ENCODE measurements around the gene SPPL2A.

The SPPL2A gene

GRCh38 chr15:50778086-50778485 lies 12.6 kb upstream of the SPPL2A start:
- DNase-seq (no peak), ATAC-seq (ENCODE audit: insufficient read depth, low read depth) (no peak)
- Histone ChIP-seq H3K36me3 (ENCODE audit: insufficient read depth, low read length) (no peaks in the 10 kb centered on the region), H3K4me1 (ENCODE audit: insufficient read depth, low read length) (peaks cover 4% of the 10 kb centered on the region; the same call in 1 of the 2 replicates), H3K79me2 (ENCODE audit: insufficient read depth, low read length) (no peaks in the 10 kb centered on the region), H3K4me3 (ENCODE audit: low read depth in 1 of 2, low read length in 2 of 2) (no peak overlapping the region), H3K4me2 (ENCODE audit: insufficient read depth, low read length) (no peak overlapping the region), H3K9me3 (ENCODE audit: insufficient read depth, low read length, severe bottlenecking) (no peaks in the 10 kb centered on the region), H4K20me1 (ENCODE audit: insufficient read depth, low read length) (no peaks in the 10 kb centered on the region), H3K9ac (ENCODE audit: low read depth, low read length) (no peak overlapping the region), H3K27me3 (ENCODE audit: insufficient read depth, low read length, poor library complexity) (no peaks in the 10 kb centered on the region), H2AFZ (ENCODE audit: low read depth, low read length) (no peak overlapping the region), H3K27ac (ENCODE audit: low read length) (no peak overlapping the region)
- TF ChIP-seq CTCF (IDR thresholded peaks at IDR 0.05; ENCODE audit: borderline replicate concordance, extremely low read depth, low read length, poor library complexity, severe bottlenecking) (no peak), EZH2 (IDR thresholded peaks at IDR 0.05; ENCODE audit: borderline replicate concordance, low read depth, low read length, severe bottlenecking) (no peak)

- H3K27ac ChIP-seq (ENCODE audit: low read length), result no peak overlapping the region
- TF ChIP-seq CTCF (IDR thresholded peaks at IDR 0.05; ENCODE audit: borderline replicate concordance, extremely low read depth, low read length, poor library complexity, severe bottlenecking), result peak; percentile 8
- TF ChIP-seq EZH2 (IDR thresholded peaks at IDR 0.05; ENCODE audit: borderline replicate concordance, low read depth, low read length, severe bottlenecking), result no peak
- no peak overlapping the region for H3K9ac ChIP-seq (ENCODE audit: low read depth, low read length)
Measured at GRCh38 chr15:50777042-50777441, 11.5 kb upstream of the SPPL2A start.

GRCh38 chr15:50774450-50774849 lies 8.9 kb upstream of the SPPL2A start:
- Histone ChIP-seq H3K4me1 (ENCODE audit: insufficient read depth, low read length) (peaks cover 4% of the 10 kb centered on the region; the same call in 1 of the 2 replicates), H3K4me2 (ENCODE audit: insufficient read depth, low read length) (no peak overlapping the region), H3K4me3 (ENCODE audit: low read depth in 1 of 2, low read length in 2 of 2) (no peak overlapping the region), H3K9ac (ENCODE audit: low read depth, low read length) (no peak overlapping the region), H3K36me3 (ENCODE audit: insufficient read depth, low read length) (no peaks in the 10 kb centered on the region), H3K27ac (ENCODE audit: low read length) (no peak overlapping the region), H3K27me3 (ENCODE audit: insufficient read depth, low read length, poor library complexity) (no peaks in the 10 kb centered on the region), H4K20me1 (ENCODE audit: insufficient read depth, low read length) (no peaks in the 10 kb centered on the region), H3K79me2 (ENCODE audit: insufficient read depth, low read length) (no peaks in the 10 kb centered on the region), H3K9me3 (ENCODE audit: insufficient read depth, low read length, severe bottlenecking) (no peaks in the 10 kb centered on the region), H2AFZ (ENCODE audit: low read depth, low read length) (peak overlapping the region; percentile 62)
- TF ChIP-seq CTCF (IDR thresholded peaks at IDR 0.05; ENCODE audit: borderline replicate concordance, extremely low read depth, low read length, poor library complexity, severe bottlenecking) (no peak), EZH2 (IDR thresholded peaks at IDR 0.05; ENCODE audit: borderline replicate concordance, low read depth, low read length, severe bottlenecking) (no peak)
- 0 out of 3 replicates have a peak, but pooled peaks have one; percentile 35 for ATAC-seq (ENCODE audit: insufficient read depth, low read depth)
- DNase-seq, result no peak

More at GRCh38 chr15:50777042-50777441, 11.5 kb upstream of the SPPL2A start:
- H4K20me1 ChIP-seq (ENCODE audit: insufficient read depth, low read length), result no peaks in the 10 kb centered on the region
- peaks cover 4% of the 10 kb centered on the region; the same call in 1 of the 2 replicates for H3K4me1 ChIP-seq (ENCODE audit: insufficient read depth, low read length)
- no peak for ATAC-seq (ENCODE audit: insufficient read depth, low read depth)
- H2AFZ ChIP-seq (ENCODE audit: low read depth, low read length), result no peak overlapping the region
- no peak for DNase-seq
- H3K36me3 ChIP-seq (ENCODE audit: insufficient read depth, low read length), result no peaks in the 10 kb centered on the region
- H3K4me3 ChIP-seq (ENCODE audit: low read depth in 1 of 2, low read length in 2 of 2), result no peak overlapping the region
- no peak overlapping the region for H3K4me2 ChIP-seq (ENCODE audit: insufficient read depth, low read length)
- H3K27me3 ChIP-seq (ENCODE audit: insufficient read depth, low read length, poor library complexity), result no peaks in the 10 kb centered on the region
- no peaks in the 10 kb centered on the region for H3K79me2 ChIP-seq (ENCODE audit: insufficient read depth, low read length)
- H3K9me3 ChIP-seq (ENCODE audit: insufficient read depth, low read length, severe bottlenecking), result no peaks in the 10 kb centered on the region

- no peaks in the 10 kb centered on the region for H3K27me3 ChIP-seq (ENCODE audit: insufficient read depth, low read length, poor library complexity)
- H3K9ac ChIP-seq (ENCODE audit: low read depth, low read length), result no peak overlapping the region
- H2AFZ ChIP-seq (ENCODE audit: low read depth, low read length), result no peak overlapping the region
- no peaks in the 10 kb centered on the region for H4K20me1 ChIP-seq (ENCODE audit: insufficient read depth, low read length)
- no peak for TF ChIP-seq EZH2 (IDR thresholded peaks at IDR 0.05; ENCODE audit: borderline replicate concordance, low read depth, low read length, severe bottlenecking)
- TF ChIP-seq CTCF (IDR thresholded peaks at IDR 0.05; ENCODE audit: borderline replicate concordance, extremely low read depth, low read length, poor library complexity, severe bottlenecking), result no peak
- H3K4me1 ChIP-seq (ENCODE audit: insufficient read depth, low read length), result peaks cover 4% of the 10 kb centered on the region; the same call in 1 of the 2 replicates
- H3K4me3 ChIP-seq (ENCODE audit: low read depth in 1 of 2, low read length in 2 of 2), result no peak overlapping the region
- no peaks in the 10 kb centered on the region for H3K9me3 ChIP-seq (ENCODE audit: insufficient read depth, low read length, severe bottlenecking)
- no peaks in the 10 kb centered on the region for H3K79me2 ChIP-seq (ENCODE audit: insufficient read depth, low read length)
- H3K4me2 ChIP-seq (ENCODE audit: insufficient read depth, low read length), result no peak overlapping the region
- ATAC-seq (ENCODE audit: insufficient read depth, low read depth) (no peak), DNase-seq (no peak)
- no peak overlapping the region for H3K27ac ChIP-seq (ENCODE audit: low read length)
- no peaks in the 10 kb centered on the region for H3K36me3 ChIP-seq (ENCODE audit: insufficient read depth, low read length)
Measured at GRCh38 chr15:50773389-50773788, 7.9 kb upstream of the SPPL2A start.

Data from DND-41 (cell line).